Measurements from ENCODE around the gene CS.
A peak's percentile ranks its signal among the peaks of the same experiment; 100 is the strongest.

CS gene

GRCh38 chr12:56315622-56316473 lies 15.7 kb upstream of the CS start, which contains the start of gene CNPY2:
Gene CNPY2, minus strand, starts transcription at chr12:56315988. Its CDS starts 771 bp downstream, at chr12:56315217.
- Histone ChIP-seq H3K4me3 (ENCODE audit: low read depth in 1 of 2, low read length in 2 of 2) (peak within 1 kb of the TSS; percentile 79 to 85), H3K36me3 (ENCODE audit: control insufficient read depth in 1 of 2, insufficient read depth in 2 of 2, low read length in 2 of 2) (peaks cover 18 to 21% of the 10 kb centered on the region in 2 donors), H3K4me1 (ENCODE audit: control insufficient read depth in 1 of 2, insufficient read depth in 2 of 2, low read length in 2 of 2) (peaks cover 0 to 13% of the 10 kb centered on the region in 2 donors), H3K27ac (ENCODE audit: low read length) (peak within 1 kb of the TSS; percentile 96), H3K27me3 (ENCODE audit: low read depth, low read length) (no peaks in the 10 kb centered on the region), H3K9me3 (ENCODE audit: control insufficient read depth in 1 of 2, low read length in 2 of 2) (no peaks in the 10 kb centered on the region)

- Histone ChIP-seq H3K4me3 (ENCODE audit: low read depth in 1 of 2, low read length in 2 of 2) (peak overlapping the region; percentile 79 to 85), H3K4me1 (ENCODE audit: control insufficient read depth in 1 of 2, insufficient read depth in 2 of 2, low read length in 2 of 2) (peaks cover 0 to 13% of the 10 kb centered on the region in 2 donors), H3K36me3 (ENCODE audit: control insufficient read depth in 1 of 2, insufficient read depth in 2 of 2, low read length in 2 of 2) (peaks cover 24 to 27% of the 10 kb centered on the region in 2 donors), H3K27ac (ENCODE audit: low read length) (peak overlapping the region; percentile 96), H3K27me3 (ENCODE audit: low read depth, low read length) (no peaks in the 10 kb centered on the region), H3K9me3 (ENCODE audit: control insufficient read depth in 1 of 2, low read length in 2 of 2) (no peaks in the 10 kb centered on the region)
These were observed 15.1 kb upstream of the CS start for GRCh38 chr12:56315249-56315621.

DNA sequence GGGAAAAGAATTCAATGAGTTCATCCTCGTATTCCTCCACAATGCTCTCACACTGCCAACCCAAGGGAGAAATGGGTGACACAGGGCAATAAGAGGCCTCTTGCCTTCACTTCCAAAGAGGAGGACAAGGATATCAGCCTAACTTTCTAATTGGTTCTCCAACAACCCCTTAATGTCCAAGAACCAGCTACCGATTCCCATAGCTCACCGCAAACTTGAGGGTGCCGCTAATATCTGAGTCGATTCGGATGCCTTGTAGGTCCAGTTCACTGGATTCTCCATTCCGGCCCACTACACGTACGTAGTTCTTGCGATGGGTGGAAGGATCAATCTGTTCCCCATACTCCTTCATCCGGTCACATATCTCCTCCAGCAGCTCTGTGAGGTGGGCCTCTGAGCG lies 10.9 kb upstream of the CS start:
- Histone ChIP-seq H3K36me3 (ENCODE audit: control insufficient read depth in 1 of 2, insufficient read depth in 2 of 2, low read length in 2 of 2) (peaks cover 18 to 32% of the 10 kb centered on the region in 2 donors), H3K27me3 (ENCODE audit: low read depth, low read length) (no peaks in the 10 kb centered on the region), H3K9me3 (ENCODE audit: control insufficient read depth in 1 of 2, low read length in 2 of 2) (no peaks in the 10 kb centered on the region), H3K4me1 (ENCODE audit: control insufficient read depth in 1 of 2, insufficient read depth in 2 of 2, low read length in 2 of 2) (peaks cover 0 to 13% of the 10 kb centered on the region in 2 donors), H3K4me3 (ENCODE audit: low read depth in 1 of 2, low read length in 2 of 2) (no peak overlapping the region), H3K27ac (ENCODE audit: low read length) (no peak overlapping the region)

DNA sequence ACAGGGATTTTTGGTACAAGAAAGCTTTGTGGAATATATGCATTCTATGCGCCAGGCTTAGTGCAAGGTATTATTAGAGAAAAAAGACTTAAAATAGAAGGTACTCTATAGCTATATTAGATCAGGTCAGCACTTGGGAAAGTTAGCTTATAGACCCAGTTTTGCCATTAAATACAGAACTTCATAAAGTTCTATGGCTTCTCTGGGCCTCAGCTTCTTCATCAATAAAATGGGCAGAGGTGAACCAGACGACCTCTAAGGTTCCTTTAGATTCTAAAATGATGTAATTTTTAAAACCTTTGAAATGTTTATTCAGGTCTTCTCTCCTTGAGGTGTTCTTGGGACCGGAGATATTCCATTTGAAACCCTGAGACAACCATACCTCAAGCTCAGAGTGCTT lies 8.6 kb upstream of the CS start:
- H3K4me3 ChIP-seq (ENCODE audit: low read depth in 1 of 2, low read length in 2 of 2) = no peak overlapping the region
- H3K27me3 ChIP-seq (ENCODE audit: low read depth, low read length) = no peaks in the 10 kb centered on the region
- no peaks in the 10 kb centered on the region for H3K9me3 ChIP-seq (ENCODE audit: control insufficient read depth in 1 of 2, low read length in 2 of 2)
- H3K36me3 ChIP-seq (ENCODE audit: control insufficient read depth in 1 of 2, insufficient read depth in 2 of 2, low read length in 2 of 2) = peaks cover 18 to 32% of the 10 kb centered on the region in 2 donors
- no peak overlapping the region for H3K27ac ChIP-seq (ENCODE audit: low read length)
- no peaks in the 10 kb centered on the region for H3K4me1 ChIP-seq (ENCODE audit: control insufficient read depth in 1 of 2, insufficient read depth in 2 of 2, low read length in 2 of 2)

GRCh38 chr12:56307221-56307965 lies 7.3 kb upstream of the CS start:
- H3K27me3 ChIP-seq (ENCODE audit: low read depth, low read length) = no peaks in the 10 kb centered on the region
- H3K4me1 ChIP-seq (ENCODE audit: control insufficient read depth in 1 of 2, insufficient read depth in 2 of 2, low read length in 2 of 2) = peaks cover 0 to under 1% of the 10 kb centered on the region in 2 donors
- H3K27ac ChIP-seq (ENCODE audit: low read length) = no peak overlapping the region
- peaks cover 18 to 32% of the 10 kb centered on the region in 2 donors for H3K36me3 ChIP-seq (ENCODE audit: control insufficient read depth in 1 of 2, insufficient read depth in 2 of 2, low read length in 2 of 2)
- no peak overlapping the region for H3K4me3 ChIP-seq (ENCODE audit: low read depth in 1 of 2, low read length in 2 of 2)
- no peaks in the 10 kb centered on the region for H3K9me3 ChIP-seq (ENCODE audit: control insufficient read depth in 1 of 2, low read length in 2 of 2)

GRCh38 chr12:56304872-56305590 lies 4.9 kb upstream of the CS start:
- H3K4me3 ChIP-seq (ENCODE audit: low read depth in 1 of 2, low read length in 2 of 2) = no peak overlapping the region
- no peaks in the 10 kb centered on the region for H3K27me3 ChIP-seq (ENCODE audit: low read depth, low read length)
- no peak overlapping the region for H3K27ac ChIP-seq (ENCODE audit: low read length)
- H3K36me3 ChIP-seq (ENCODE audit: control insufficient read depth in 1 of 2, insufficient read depth in 2 of 2, low read length in 2 of 2) = peaks cover 7 to 20% of the 10 kb centered on the region in 2 donors
- H3K9me3 ChIP-seq (ENCODE audit: control insufficient read depth in 1 of 2, low read length in 2 of 2) = no peaks in the 10 kb centered on the region
- H3K4me1 ChIP-seq (ENCODE audit: control insufficient read depth in 1 of 2, insufficient read depth in 2 of 2, low read length in 2 of 2) = peaks cover 6 to 20% of the 10 kb centered on the region in 2 donors

DNA sequence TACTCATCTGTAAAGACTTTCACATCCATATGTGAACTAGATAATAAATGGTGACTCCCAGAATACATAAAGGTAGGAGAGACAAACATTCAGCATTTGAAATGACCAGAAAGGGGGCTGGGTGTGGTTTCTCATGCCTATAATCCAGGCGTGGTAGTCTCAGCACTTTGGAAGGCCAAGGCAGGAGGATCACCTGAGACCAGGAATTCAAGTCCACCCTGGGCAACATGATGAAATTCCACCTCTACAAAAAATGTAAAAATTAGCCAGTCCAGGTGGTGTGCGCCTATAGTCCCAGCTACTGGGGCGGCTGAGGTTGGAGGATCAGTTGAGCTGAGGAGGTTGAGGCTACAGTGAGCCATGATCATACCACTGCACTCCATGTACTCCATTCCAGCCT lies 4.1 kb upstream of the CS start:
- no peak overlapping the region for H3K27ac ChIP-seq (ENCODE audit: low read length)
- H3K27me3 ChIP-seq (ENCODE audit: low read depth, low read length) = no peaks in the 10 kb centered on the region
- H3K36me3 ChIP-seq (ENCODE audit: control insufficient read depth in 1 of 2, insufficient read depth in 2 of 2, low read length in 2 of 2) = peaks cover 2 to 15% of the 10 kb centered on the region in 2 donors
- H3K4me3 ChIP-seq (ENCODE audit: low read depth in 1 of 2, low read length in 2 of 2) = no peak overlapping the region
- H3K9me3 ChIP-seq (ENCODE audit: control insufficient read depth in 1 of 2, low read length in 2 of 2) = no peaks in the 10 kb centered on the region
- peaks cover 8 to 23% of the 10 kb centered on the region in 2 donors for H3K4me1 ChIP-seq (ENCODE audit: control insufficient read depth in 1 of 2, insufficient read depth in 2 of 2, low read length in 2 of 2)

DNA sequence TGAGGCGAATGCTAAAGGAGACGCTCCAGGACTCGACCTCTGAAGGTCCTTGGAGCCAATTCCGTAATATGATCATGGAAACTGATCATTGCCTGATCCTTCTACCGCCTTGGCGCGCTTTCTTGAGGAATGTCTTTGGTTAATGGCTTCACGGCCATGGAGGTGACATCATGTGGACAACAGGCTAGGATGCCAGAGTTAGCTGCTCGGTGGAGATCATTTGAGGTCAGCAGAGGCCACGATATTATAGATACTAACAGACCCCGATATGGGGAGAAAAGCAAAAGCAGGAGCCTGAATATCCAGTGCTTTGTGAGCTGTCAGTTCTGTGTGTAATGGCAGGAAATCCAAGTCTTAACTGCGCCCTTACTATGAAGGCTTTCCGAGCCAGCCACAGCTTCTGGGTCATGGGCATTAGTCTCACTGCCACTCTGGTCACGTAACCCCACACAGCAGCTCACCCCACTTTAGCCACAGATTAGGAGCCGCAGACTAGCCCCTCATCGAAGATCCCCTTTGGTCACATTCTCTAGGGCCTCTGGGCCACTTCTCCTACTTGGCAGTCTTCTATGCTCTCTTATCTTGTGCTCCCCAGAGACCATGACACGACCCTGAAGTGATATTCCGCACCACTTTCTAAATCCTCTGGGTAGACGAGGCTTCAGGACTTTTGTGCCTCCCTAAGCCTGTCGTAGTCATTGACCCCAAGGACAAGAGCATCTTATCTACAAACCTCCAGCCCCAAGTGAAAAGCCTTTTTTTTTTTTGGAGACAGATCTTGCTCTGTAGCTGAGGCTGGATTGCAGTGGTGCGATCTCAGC lies 724 bp upstream of the CS start:
- H3K27me3 ChIP-seq (ENCODE audit: low read depth, low read length) = no peaks in the 10 kb centered on the region
- peaks cover 13 to 56% of the 10 kb centered on the region in 2 donors for H3K4me1 ChIP-seq (ENCODE audit: control insufficient read depth in 1 of 2, insufficient read depth in 2 of 2, low read length in 2 of 2)

DNA sequence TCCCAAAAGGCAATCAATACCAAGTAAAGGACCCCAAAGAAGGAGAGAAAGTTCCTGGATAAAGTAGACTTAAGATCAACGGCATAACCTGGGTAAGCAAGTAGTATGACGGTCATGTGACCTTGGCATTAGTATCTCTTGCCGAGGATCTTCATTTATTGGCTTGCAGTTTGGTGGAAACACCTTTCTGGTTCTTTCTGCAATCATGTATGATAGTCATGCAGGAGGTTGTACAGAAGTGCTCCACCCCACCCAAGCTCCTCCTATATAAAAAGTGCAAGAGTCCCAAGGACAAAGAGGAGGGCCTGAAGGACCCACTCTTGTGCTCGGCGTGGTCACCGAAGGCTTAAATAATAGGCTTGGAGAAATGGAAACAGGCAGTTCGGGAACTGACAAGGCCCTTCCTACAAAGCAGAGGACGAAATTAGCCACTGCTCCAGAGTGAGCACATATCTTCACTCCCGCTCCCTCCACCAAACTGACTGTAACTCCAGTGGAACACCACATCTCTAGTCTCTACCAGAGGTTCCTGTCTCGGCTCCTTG lies 750 bp downstream of the CS start:
- Histone ChIP-seq H3K9me3 (ENCODE audit: control insufficient read depth in 1 of 2, low read length in 2 of 2) (no peaks in the 10 kb centered on the region), H3K4me3 (ENCODE audit: low read depth in 1 of 2, low read length in 2 of 2) (peak overlapping the region; percentile 90 to 97), H3K27ac (ENCODE audit: low read length) (peak overlapping the region; percentile 87), H3K36me3 (ENCODE audit: control insufficient read depth in 1 of 2, insufficient read depth in 2 of 2, low read length in 2 of 2) (peaks cover 0 to 3% of the 10 kb centered on the region in 2 donors), H3K4me1 (ENCODE audit: control insufficient read depth in 1 of 2, insufficient read depth in 2 of 2, low read length in 2 of 2) (peaks cover 13 to 56% of the 10 kb centered on the region in 2 donors), H3K27me3 (ENCODE audit: low read depth, low read length) (no peaks in the 10 kb centered on the region)

More for the DNA sequence above, 724 bp upstream of the CS start:
- peak overlapping the region; percentile 90 to 97 for H3K4me3 ChIP-seq (ENCODE audit: low read depth in 1 of 2, low read length in 2 of 2)
- H3K36me3 ChIP-seq (ENCODE audit: control insufficient read depth in 1 of 2, insufficient read depth in 2 of 2, low read length in 2 of 2) = peaks cover 0 to 3% of the 10 kb centered on the region in 2 donors
- H3K9me3 ChIP-seq (ENCODE audit: control insufficient read depth in 1 of 2, low read length in 2 of 2) = no peaks in the 10 kb centered on the region
- peak overlapping the region; percentile 98 for H3K27ac ChIP-seq (ENCODE audit: low read length)

GRCh38 chr12:56298828-56299227 lies 1.3 kb downstream of the CS start:
- H3K9me3 ChIP-seq (ENCODE audit: control insufficient read depth in 1 of 2, low read length in 2 of 2) = no peaks in the 10 kb centered on the region
- H3K4me1 ChIP-seq (ENCODE audit: control insufficient read depth in 1 of 2, insufficient read depth in 2 of 2, low read length in 2 of 2) = peaks cover 15 to 56% of the 10 kb centered on the region in 2 donors
- peaks cover 0 to 3% of the 10 kb centered on the region in 2 donors for H3K36me3 ChIP-seq (ENCODE audit: control insufficient read depth in 1 of 2, insufficient read depth in 2 of 2, low read length in 2 of 2)
- peak overlapping the region; percentile 87 for H3K27ac ChIP-seq (ENCODE audit: low read length)
- H3K27me3 ChIP-seq (ENCODE audit: low read depth, low read length) = no peaks in the 10 kb centered on the region
- H3K4me3 ChIP-seq (ENCODE audit: low read depth in 1 of 2, low read length in 2 of 2) = peak overlapping the region; percentile 90 to 97
